Measurements from ENCODE around the gene CSMD2.

DNA sequence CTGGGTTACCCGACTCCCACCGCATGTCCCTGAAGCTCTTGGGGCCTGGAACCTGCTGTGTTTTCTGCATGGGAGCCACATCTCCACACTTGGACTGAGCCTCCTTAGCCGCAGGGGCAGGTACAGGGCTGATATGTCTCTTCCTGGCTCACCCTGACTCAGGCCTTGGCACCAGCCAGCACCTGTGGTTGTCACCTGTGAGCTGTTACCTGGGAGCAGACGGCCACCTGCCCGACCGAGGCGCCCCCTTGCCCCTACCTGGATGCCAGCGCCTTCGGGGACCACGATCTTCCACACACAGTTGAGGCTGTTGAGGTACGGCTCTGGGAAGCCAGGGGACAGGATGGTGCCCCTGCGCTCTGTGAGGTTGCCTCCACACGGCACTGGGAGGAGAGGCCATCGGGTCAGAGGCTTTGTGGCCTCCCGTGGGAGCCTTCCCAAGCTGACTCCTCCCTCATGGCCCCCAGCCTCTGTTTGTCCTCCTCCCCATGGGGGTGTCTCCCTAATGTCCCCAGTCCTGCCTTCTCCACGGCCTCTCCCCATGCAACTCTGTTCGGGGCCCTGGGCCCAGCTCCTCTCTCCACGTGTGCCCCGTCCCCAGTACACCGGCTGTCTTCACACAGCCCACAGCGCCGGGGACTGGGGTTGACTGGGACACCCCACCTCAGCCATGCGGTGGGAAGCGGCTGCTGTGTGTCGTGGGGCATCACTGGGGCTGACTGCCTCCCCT, 540.6 kb downstream of the CSMD2 start:
- no peak for TF ChIP-seq EZH2phosphoT487 (IDR thresholded peaks at IDR 0.05; ENCODE audit: unreplicated experiment)
- TF ChIP-seq, protein P1, sequence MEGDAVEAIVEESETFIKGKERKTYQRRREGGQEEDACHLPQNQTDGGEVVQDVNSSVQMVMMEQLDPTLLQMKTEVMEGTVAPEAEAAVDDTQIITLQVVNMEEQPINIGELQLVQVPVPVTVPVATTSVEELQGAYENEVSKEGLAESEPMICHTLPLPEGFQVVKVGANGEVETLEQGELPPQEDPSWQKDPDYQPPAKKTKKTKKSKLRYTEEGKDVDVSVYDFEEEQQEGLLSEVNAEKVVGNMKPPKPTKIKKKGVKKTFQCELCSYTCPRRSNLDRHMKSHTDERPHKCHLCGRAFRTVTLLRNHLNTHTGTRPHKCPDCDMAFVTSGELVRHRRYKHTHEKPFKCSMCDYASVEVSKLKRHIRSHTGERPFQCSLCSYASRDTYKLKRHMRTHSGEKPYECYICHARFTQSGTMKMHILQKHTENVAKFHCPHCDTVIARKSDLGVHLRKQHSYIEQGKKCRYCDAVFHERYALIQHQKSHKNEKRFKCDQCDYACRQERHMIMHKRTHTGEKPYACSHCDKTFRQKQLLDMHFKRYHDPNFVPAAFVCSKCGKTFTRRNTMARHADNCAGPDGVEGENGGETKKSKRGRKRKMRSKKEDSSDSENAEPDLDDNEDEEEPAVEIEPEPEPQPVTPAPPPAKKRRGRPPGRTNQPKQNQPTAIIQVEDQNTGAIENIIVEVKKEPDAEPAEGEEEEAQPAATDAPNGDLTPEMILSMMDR (conservative IDR thresholded peaks at IDR 0.05; ENCODE audit: low read depth in 2 of 2) = no peak
- TF ChIP-seq POLR2AphosphoS5 (IDR thresholded peaks at IDR 0.05; ENCODE audit: low read depth) = no peak
- TF ChIP-seq EZH2 (IDR thresholded peaks at IDR 0.05; ENCODE audit: low read depth, unreplicated experiment) = no peak
- no peak for TF ChIP-seq CREB1 (CRISPR knock-in tag; IDR thresholded peaks at IDR 0.05; ENCODE audit: low read depth)
- no peak for TF ChIP-seq STAT1 (IDR thresholded peaks at IDR 0.05; ENCODE audit: unreplicated experiment)
- TF ChIP-seq, protein P2, sequence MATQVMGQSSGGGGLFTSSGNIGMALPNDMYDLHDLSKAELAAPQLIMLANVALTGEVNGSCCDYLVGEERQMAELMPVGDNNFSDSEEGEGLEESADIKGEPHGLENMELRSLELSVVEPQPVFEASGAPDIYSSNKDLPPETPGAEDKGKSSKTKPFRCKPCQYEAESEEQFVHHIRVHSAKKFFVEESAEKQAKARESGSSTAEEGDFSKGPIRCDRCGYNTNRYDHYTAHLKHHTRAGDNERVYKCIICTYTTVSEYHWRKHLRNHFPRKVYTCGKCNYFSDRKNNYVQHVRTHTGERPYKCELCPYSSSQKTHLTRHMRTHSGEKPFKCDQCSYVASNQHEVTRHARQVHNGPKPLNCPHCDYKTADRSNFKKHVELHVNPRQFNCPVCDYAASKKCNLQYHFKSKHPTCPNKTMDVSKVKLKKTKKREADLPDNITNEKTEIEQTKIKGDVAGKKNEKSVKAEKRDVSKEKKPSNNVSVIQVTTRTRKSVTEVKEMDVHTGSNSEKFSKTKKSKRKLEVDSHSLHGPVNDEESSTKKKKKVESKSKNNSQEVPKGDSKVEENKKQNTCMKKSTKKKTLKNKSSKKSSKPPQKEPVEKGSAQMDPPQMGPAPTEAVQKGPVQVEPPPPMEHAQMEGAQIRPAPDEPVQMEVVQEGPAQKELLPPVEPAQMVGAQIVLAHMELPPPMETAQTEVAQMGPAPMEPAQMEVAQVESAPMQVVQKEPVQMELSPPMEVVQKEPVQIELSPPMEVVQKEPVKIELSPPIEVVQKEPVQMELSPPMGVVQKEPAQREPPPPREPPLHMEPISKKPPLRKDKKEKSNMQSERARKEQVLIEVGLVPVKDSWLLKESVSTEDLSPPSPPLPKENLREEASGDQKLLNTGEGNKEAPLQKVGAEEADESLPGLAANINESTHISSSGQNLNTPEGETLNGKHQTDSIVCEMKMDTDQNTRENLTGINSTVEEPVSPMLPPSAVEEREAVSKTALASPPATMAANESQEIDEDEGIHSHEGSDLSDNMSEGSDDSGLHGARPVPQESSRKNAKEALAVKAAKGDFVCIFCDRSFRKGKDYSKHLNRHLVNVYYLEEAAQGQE (IDR thresholded peaks at IDR 0.05; ENCODE audit: unreplicated experiment) = no peak
